HCT116 (cell line): Measurements from ENCODE around the gene ACOT11.

ENCODE experiments used
- CTCF ChIP-seq, 3 experiments: fragments of 200-600 bp in 1 of 3; sonication (generic) in 1 of 3; IDR thresholded peaks in 2 of 3; conservative IDR thresholded peaks in 1 of 3; 2 replicates each; pipeline ENCODE4 v1.5.1; 2012 to 2017; ENCODE audit warnings: low read depth in 2 of 3, low read length in 2 of 3, antibody characterized with exemption in 1 of 3, borderline replicate concordance in 1 of 3, control low read depth in 1 of 3, mild to moderate bottlenecking in 1 of 3, mixed read lengths in 1 of 3, mixed run types in 1 of 3, moderate library complexity in 1 of 3; ENCODE audit not compliant: insufficient read depth in 1 of 3
- JUND ChIP-seq: IDR thresholded peaks from 2 replicates; pipeline ENCODE4 v1.6.1; 2012
- POLR2A ChIP-seq: IDR thresholded peaks from 2 replicates; pipeline ENCODE4 v1.7.0; 2011; ENCODE audit warnings: borderline replicate concordance; ENCODE audit not compliant: insufficient read depth, insufficient read length; ENCODE audit errors: extremely low read depth

DNA sequence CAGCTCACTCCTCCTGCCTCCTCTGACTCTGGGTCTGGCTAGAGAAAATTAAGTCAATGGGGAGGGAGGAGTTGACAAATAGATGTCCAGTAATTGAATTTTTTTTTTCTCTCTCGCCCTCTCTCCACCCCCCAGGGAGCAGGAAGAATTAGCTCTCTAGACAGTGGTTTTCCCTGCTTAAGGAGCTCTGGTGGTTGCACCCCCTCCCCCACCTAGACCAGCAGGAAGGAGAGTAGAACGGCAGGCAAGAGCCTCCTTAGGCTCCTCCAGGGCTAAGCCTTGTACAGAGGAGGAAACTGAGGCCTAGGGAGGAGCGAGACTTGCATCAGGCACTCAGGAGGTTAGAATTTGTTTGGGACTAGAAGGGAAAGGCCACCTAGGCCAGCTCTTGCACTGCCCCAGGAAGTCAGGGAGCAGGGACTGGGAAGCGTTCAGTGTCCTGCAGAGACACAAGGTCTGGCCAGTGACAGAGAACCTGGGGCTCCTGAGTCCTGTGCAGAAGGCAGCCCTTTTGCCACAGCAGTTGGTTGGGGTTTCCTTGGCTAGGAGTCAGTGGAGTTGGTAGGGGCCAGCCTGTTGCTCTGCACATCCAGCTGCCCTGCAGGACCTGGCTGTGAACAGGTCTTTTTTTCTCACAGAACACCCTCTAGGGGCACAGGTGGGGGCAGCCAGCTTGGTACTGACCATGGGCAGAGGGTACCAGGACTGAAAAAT is 49.5 kb upstream of the ACOT11 start:
- no peak for TF ChIP-seq POLR2A
- no peak for TF ChIP-seq JUND
- TF ChIP-seq CTCF (IDR thresholded peaks at IDR 0.05 in 2 of 3, conservative IDR thresholded peaks at IDR 0.05 in 1 of 3; ENCODE audit: borderline replicate concordance in 1 of 3, insufficient read depth in 1 of 3, low read depth in 2 of 3, low read length in 2 of 3) = no peak
